H1 (cell line): ENCODE measurements around the gene WDR59.

ENCODE experiments used
- ASH2L ChIP-seq: fragments of 200-600, 300-600 bp; sonication (generic); IDR thresholded peaks from one replicate; pipeline ENCODE4 v1.7.1; 2017; ENCODE audit warnings: low read length
- CEBPB ChIP-seq: IDR thresholded peaks from 2 replicates; pipeline ENCODE4 v1.6.1; 2012; ENCODE audit warnings: low read depth, low read length
- CHD1 ChIP-seq: IDR thresholded peaks from 2 replicates; pipeline ENCODE4 v1.6.1; 2012; ENCODE audit warnings: low read depth, low read length, improper control_type of control experiment
- CHD2 ChIP-seq: IDR thresholded peaks from 2 replicates; pipeline ENCODE4 v1.6.1; 2012; ENCODE audit warnings: low read length, improper control_type of control experiment
- EZH2 ChIP-seq: fragments of 200-600 bp; sonication (generic); IDR thresholded peaks from 2 replicates; pipeline ENCODE4 v1.7.1; 2012; ENCODE audit warnings: low read depth, mild to moderate bottlenecking, moderate library complexity, low read length, inconsistent platforms; ENCODE audit not compliant: severe bottlenecking
- GTF2F1 ChIP-seq: IDR thresholded peaks from 2 replicates; pipeline ENCODE4 v1.6.1; 2012; ENCODE audit warnings: low read depth, low read length, improper control_type of control experiment, borderline replicate concordance
- KDM5A ChIP-seq: fragments of 200-600 bp; IDR thresholded peaks from 2 replicates; pipeline ENCODE4 v1.7.1; 2012; ENCODE audit warnings: mild to moderate bottlenecking, low read length, inconsistent platforms, mixed read lengths
- POLR2A ChIP-seq, 2 experiments: IDR thresholded peaks; 1 replicate in 1 of 2; 2 replicates in 1 of 2; pipeline ENCODE4 v1.6.1; 2011; ENCODE audit warnings: low read depth in 2 of 2, low read length in 2 of 2, mild to moderate bottlenecking in 2 of 2; ENCODE audit errors: control extremely low read depth in 1 of 2
- POLR2AphosphoS5 ChIP-seq: IDR thresholded peaks from 2 replicates; pipeline ENCODE4 v1.6.1; 2011; ENCODE audit warnings: low read depth, low read length
- SIX5 ChIP-seq: IDR thresholded peaks from 2 replicates; pipeline ENCODE4 v1.6.1; 2011; ENCODE audit warnings: mild to moderate bottlenecking, low read depth, low read length
- TAF1 ChIP-seq: IDR thresholded peaks from 2 replicates; pipeline ENCODE4 v1.6.1; 2011; ENCODE audit warnings: mild to moderate bottlenecking, low read depth, low read length
- TAF7 ChIP-seq: optimal IDR thresholded peaks from 2 replicates; pipeline ENCODE3; 2011; ENCODE audit warnings: low read depth, mild to moderate bottlenecking, inconsistent platforms, low read length, moderate library complexity, borderline replicate concordance
- TF ChIP-seq, protein P1 (sequence below): IDR thresholded peaks from 2 replicates; pipeline ENCODE4 v1.6.1; 2011; ENCODE audit warnings: low read length, improper control_type of control experiment
- TF ChIP-seq, protein P2 (sequence below), 3 experiments: IDR thresholded peaks; 1 replicate in 2 of 3; 2 replicates in 1 of 3; pipeline versions ENCODE4 v1.5.1 to v1.6.1; 2011; ENCODE audit warnings: low read length in 3 of 3, mild to moderate bottlenecking in 3 of 3, inconsistent platforms in 2 of 3, low read depth in 1 of 3, moderate library complexity in 1 of 3; ENCODE audit not compliant: insufficient read depth in 1 of 3; ENCODE audit errors: control extremely low read depth in 1 of 3

DNA sequence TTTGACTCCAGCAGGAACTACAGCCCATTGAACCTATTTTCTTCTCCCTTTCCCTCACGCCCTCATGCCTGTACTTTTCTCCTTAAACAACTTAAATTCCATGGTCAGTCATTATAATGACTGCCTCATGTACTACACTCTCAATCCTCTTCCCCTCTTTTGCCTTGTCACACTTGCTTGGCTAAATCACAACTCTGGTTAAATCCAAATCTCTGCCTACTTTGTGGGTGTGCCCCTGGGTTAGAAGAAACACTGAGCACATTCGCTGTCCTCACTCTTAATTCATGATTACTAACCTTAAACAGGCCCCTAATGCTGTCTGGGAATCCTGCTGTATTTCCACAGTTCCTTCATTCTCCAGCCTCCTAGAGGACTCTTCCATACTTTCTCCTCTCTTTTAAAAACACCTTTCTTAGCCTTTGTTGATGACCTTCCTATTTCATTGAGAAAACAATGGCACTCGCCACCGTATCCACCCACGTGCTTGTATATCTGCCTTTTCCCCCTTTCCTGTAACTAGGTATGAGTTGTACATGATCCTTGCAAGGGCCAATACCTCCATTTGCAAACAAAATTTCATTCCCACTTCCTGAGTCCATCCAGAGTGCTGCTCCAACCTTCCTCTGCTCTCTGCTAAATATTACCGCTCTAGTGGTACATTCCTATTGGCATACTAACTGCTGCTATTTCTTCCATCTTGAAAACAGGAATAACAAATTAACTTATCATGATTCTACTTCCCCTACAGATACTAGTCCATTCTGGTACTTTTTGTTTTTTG lies 42.8 kb upstream of the WDR59 start:
- TF ChIP-seq POLR2AphosphoS5 (no peak), KDM5A (no peak), CHD2 (no peak), GTF2F1 (no peak), TAF7 (no peak), SIX5 (no peak), POLR2A (IDR thresholded peaks at IDR 0.05; ENCODE audit: control extremely low read depth in 1 of 2, low read depth in 2 of 2, low read length in 2 of 2) (no peak), CHD1 (no peak), ASH2L (no peak), TAF1 (no peak), EZH2 (no peak), CEBPB (no peak)
- TF ChIP-seq, protein P1, sequence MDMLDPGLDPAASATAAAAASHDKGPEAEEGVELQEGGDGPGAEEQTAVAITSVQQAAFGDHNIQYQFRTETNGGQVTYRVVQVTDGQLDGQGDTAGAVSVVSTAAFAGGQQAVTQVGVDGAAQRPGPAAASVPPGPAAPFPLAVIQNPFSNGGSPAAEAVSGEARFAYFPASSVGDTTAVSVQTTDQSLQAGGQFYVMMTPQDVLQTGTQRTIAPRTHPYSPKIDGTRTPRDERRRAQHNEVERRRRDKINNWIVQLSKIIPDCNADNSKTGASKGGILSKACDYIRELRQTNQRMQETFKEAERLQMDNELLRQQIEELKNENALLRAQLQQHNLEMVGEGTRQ: no peak
- TF ChIP-seq, protein P2, sequence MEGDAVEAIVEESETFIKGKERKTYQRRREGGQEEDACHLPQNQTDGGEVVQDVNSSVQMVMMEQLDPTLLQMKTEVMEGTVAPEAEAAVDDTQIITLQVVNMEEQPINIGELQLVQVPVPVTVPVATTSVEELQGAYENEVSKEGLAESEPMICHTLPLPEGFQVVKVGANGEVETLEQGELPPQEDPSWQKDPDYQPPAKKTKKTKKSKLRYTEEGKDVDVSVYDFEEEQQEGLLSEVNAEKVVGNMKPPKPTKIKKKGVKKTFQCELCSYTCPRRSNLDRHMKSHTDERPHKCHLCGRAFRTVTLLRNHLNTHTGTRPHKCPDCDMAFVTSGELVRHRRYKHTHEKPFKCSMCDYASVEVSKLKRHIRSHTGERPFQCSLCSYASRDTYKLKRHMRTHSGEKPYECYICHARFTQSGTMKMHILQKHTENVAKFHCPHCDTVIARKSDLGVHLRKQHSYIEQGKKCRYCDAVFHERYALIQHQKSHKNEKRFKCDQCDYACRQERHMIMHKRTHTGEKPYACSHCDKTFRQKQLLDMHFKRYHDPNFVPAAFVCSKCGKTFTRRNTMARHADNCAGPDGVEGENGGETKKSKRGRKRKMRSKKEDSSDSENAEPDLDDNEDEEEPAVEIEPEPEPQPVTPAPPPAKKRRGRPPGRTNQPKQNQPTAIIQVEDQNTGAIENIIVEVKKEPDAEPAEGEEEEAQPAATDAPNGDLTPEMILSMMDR (IDR thresholded peaks at IDR 0.05; ENCODE audit: control extremely low read depth in 1 of 3, insufficient read depth in 1 of 3, low read depth in 1 of 3, low read length in 3 of 3): no peak
